GM18517 (cell line): ENCODE data around the gene SLC22A17.

Experiments
- ATAC-seq: cut with Tn5 transposase; IDR thresholded peaks from one replicate; pipeline ENCODE4 v1.9.1; 2021; ENCODE audit warnings: mild to moderate bottlenecking, moderate library complexity; ENCODE audit not compliant: unreplicated experiment

The SLC22A17 gene

DNA sequence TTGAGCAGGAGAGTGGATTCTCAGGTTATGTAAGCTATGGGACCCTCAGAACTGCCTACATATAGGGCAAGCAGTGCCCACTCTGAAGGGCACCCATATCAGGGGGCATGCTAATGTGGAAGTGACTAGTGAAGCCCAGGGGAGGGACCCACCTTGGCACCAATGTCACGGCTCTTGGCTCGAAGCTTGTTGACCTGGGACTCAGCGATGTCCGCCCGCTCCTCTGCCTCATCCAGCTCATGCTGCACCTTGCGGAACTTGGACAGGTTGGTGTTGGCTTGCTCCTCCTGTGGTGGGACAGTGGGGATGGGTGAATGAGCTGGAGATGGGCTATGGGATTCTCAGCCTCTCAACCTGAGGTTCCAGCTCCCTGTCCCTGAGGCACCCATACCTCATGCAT is 29.6 kb upstream of the SLC22A17 start:
- ATAC-seq = no peak

DNA sequence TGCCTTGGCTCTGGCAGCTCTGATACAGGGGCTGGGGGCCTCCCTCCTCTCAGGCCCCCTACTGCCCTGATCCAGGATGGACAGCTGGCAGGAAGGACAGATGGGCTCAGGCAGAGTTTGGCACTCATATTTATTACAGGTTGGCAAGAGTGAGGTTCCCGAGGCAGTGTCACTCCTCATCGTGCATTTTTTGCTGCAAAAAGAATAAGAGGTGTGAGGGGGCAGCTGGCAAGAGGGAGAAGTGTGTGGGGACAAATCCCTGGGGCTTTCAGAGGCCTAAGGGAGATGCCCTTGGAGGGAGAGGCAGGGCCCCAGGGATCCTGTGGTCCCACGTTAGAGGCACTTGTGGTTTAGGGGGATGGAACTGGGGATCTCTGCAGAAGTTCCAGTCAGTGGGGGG is 29.2 kb upstream of the SLC22A17 start:
- no peak for ATAC-seq

GRCh38 chr14:23380976-23381375 is 28.3 kb upstream of the SLC22A17 start:
- no peak for ATAC-seq

- ATAC-seq = no peak
Measured at GRCh38 chr14:23380197-23380914, 27.7 kb upstream of the SLC22A17 start.

- ATAC-seq = no peak
Measured at GRCh38 chr14:23379366-23380196, 26.9 kb upstream of the SLC22A17 start.

- no peak for ATAC-seq
Measured at GRCh38 chr14:23378612-23379220, 26.0 kb upstream of the SLC22A17 start.

DNA sequence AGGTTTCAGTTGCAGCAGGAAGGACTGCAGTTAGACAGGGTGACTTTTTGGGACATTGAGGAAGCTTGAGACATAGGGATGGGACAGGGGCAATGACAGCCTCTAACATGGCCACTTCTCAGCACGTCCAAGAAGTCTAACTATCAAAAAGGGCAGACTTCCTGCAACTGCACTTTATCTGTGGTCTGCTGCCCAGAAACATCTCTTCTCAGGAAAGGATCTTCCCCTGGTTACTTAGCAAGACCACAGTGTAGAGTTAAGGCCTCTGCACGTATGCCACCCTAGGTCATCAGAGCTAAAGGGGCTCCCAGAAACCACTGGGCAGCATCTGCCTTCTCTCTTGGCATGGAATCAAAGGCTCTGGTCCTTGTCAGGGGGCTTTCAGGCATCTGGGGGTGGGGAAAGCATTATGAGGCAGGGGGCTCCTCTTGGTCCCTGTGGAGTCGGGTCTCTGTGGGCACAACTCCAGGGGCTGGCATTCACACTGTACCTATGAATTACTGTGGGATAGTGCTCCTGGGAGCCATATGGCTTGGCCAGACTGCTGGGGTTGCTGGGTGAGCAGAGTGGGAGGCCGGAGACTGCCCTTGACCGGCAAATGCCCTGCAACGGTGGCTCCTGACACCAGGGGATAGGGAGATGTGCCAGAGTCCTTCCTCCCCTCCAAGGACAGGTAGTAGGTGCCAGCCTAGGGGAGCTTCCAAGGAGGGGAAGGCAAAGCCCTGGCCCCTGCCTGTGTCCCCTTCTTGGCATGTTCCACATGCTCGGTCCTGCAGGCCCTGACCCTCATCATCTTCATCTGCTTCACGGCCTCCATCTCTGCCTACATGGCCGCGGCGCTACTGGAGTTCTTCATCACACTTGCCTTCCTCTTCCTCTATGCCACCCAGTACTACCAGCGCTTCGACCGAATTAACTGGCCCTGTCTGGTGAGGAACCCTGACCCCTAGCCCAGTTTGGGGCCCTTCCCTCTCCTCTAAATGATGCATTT is 25.2 kb upstream of the SLC22A17 start:
- no peak for ATAC-seq

- no peak for ATAC-seq
Measured at GRCh38 chr14:23377198-23377550, 24.5 kb upstream of the SLC22A17 start.

GRCh38 chr14:23376482-23377197 is 24.0 kb upstream of the SLC22A17 start, which contains the start of gene CMTM5:
Gene CMTM5 (plus strand): TSS chr14:23377046. CDS start chr14:23377252, 206 bp downstream.
- no peak for ATAC-seq

DNA sequence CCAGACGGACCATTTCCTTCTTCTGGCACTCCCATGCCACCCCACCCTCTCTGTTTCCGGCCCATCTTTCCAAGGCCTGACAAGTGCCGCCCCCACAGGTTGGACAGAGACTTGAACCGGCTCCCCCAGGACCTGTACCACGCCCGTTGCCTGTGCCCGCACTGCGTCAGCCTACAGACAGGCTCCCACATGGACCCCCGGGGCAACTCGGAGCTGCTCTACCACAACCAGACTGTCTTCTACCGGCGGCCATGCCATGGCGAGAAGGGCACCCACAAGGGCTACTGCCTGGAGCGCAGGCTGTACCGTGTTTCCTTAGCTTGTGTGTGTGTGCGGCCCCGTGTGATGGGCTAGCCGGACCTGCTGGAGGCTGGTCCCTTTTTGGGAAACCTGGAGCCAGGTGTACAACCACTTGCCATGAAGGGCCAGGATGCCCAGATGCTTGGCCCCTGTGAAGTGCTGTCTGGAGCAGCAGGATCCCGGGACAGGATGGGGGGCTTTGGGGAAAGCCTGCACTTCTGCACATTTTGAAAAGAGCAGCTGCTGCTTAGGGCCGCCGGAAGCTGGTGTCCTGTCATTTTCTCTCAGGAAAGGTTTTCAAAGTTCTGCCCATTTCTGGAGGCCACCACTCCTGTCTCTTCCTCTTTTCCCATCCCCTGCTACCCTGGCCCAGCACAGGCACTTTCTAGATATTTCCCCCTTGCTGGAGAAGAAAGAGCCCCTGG is 23.0 kb upstream of the SLC22A17 start:
- no peak for ATAC-seq

- no peak for ATAC-seq
Measured at GRCh38 chr14:23373041-23373440, 20.4 kb upstream of the SLC22A17 start.

- ATAC-seq = no peak
Measured at GRCh38 chr14:23372509-23372908, 19.8 kb upstream of the SLC22A17 start, which contains the start of gene IL25. Gene IL25 (plus strand): TSS chr14:23372809.

DNA sequence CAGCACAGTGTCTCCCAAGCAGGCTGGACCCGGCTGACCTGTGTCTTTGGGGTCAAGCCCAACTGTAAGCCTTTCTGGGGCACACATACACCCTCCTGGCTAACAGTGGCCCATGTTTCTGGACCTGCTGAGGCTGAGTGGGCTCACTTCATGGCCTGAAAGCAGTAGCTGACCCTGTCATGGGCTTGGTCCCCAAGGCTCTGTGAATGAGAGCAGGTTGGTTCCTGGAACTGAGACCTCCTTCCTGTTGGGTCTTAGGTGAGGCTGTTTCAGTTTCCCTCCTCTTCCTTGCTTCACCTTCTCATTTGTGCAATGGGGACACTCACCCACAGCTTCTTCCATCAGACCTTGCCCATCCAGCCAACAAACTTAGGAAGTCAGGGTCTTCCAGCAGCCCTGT is 19.2 kb upstream of the SLC22A17 start:
- ATAC-seq = no peak

DNA sequence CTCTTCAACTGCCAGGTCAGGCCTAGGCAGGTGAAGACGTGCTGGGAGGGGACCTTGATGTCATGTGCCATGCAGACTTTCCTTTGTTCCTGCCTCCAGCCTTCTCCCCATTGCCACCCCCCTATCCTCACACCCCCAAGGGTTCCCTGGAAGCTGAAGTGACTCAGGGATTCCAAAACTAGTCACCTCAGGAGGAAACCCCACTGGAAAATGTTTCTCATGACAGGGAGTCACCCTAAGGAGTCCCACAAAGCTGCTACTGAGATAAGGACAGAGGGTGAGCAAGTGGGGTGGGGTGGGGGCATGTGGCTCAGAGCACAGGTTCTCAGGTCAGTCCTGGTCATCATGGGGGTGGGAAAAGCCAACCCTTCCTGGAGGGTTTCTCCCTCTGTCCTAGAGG is 17.5 kb upstream of the SLC22A17 start:
- no peak for ATAC-seq

- ATAC-seq = no peak
Measured at GRCh38 chr14:23366426-23366921, 13.8 kb upstream of the SLC22A17 start.

GRCh38 chr14:23365732-23366425 is 13.2 kb upstream of the SLC22A17 start:
- no peak for ATAC-seq

GRCh38 chr14:23365036-23365731 is 12.5 kb upstream of the SLC22A17 start, which contains the start of gene EFS:
Gene EFS (minus strand): TSS chr14:23365172. CDS start chr14:23365025, 147 bp downstream.
- ATAC-seq = no peak
